Endothelial cell of umbilical vein (primary cell): Measurements from ENCODE around the gene TRAPPC12. TPM values are rescaled to one million over a fixed set of nuclear protein-coding genes. Genes with fewer than 3 reads are reported as not detected.

Source experiments
- BruUV-seq: library from RNA; stranded (reverse); fragments of 400-500 nt; replicated peaks from 2 replicates; lab custom pipeline; 2021; lab: Mats Ljungman, UMichigan
- CTCF ChIA-PET: fragments of 300-600, 350-600 bp; sonication (Branson Sonifier 250); formaldehyde crosslinking; loops from one replicate; lab custom pipeline; 2021; ENCODE audit warnings: antibody characterized with exemption, inconsistent platforms; lab: Charles Lee
- POLR2A ChIA-PET: fragments of 300-600, 350-600 bp; sonication (Branson Sonifier 250); formaldehyde crosslinking; loops from one replicate; lab custom pipeline; 2021; ENCODE audit warnings: antibody characterized with exemption, inconsistent platforms; lab: Charles Lee
- DNase-seq: peaks from one replicate; pipeline ENCODE4 v3.0.0-alpha.2; 2011; ENCODE audit warnings: low read depth, low spot score
- FAIRE-seq: peaks from 2 replicates; lab custom pipeline; 2011; peaks lifted over from hg19 to GRCh38; lab: Jason Lieb, UNC
- H2AFZ ChIP-seq: 2 replicates; pipeline ENCODE4 v1.6.0; 2012; ENCODE audit warnings: low read depth, low read length, control low read depth, inconsistent platforms
- H3K27ac ChIP-seq: 2 replicates; pipeline ENCODE4 v1.5.1; 2011; ENCODE audit warnings: low read depth, mild to moderate bottlenecking, control low read depth, low read length, moderate library complexity; ENCODE audit not compliant: insufficient read depth
- H3K27me3 ChIP-seq, 2 experiments: 2 replicates each; pipeline versions ENCODE4 v1.6.0 to v1.6.1; 2011; ENCODE audit warnings: low read length in 2 of 2, mixed read lengths in 1 of 2; ENCODE audit not compliant: control insufficient read depth in 2 of 2, insufficient read depth in 2 of 2
- H3K36me3 ChIP-seq, 2 experiments: 2 replicates in 1 of 2; 3 replicates in 1 of 2; pipeline ENCODE4 v1.5.1; 2011; ENCODE audit warnings: low read length in 2 of 2, mild to moderate bottlenecking in 1 of 2, moderate library complexity in 1 of 2; ENCODE audit not compliant: control insufficient read depth in 2 of 2, insufficient read depth in 2 of 2; ENCODE audit errors: extremely low read depth in 1 of 2
- H3K4me1 ChIP-seq: 3 replicates; pipeline ENCODE4 v1.5.1; 2011; ENCODE audit warnings: mild to moderate bottlenecking, low read length; ENCODE audit not compliant: control insufficient read depth, insufficient read depth; ENCODE audit errors: extremely low read depth
- H3K4me2 ChIP-seq: 2 replicates; pipeline ENCODE4 v1.6.1; 2011; ENCODE audit warnings: low read length, control low read depth, mixed read lengths; ENCODE audit not compliant: insufficient read depth
- H3K4me3 ChIP-seq, 3 experiments: fragments of 200-600 bp in 1 of 3; sonication (generic), shearing (Covaris generic) in 1 of 3; replicated peaks in 1 of 3; 2 replicates each; pipeline ENCODE4 v1.5.1; 2011 to 2016; ENCODE audit warnings: control low read depth in 3 of 3, low read length in 3 of 3, mild to moderate bottlenecking in 2 of 3, inconsistent platforms in 1 of 3, low read depth in 1 of 3, moderate library complexity in 1 of 3; ENCODE audit not compliant: insufficient read depth in 1 of 3
- H3K79me2 ChIP-seq: 2 replicates; pipeline ENCODE4 v1.6.0; 2012; ENCODE audit warnings: low read length, inconsistent platforms; ENCODE audit not compliant: control insufficient read depth, insufficient read depth
- H3K9ac ChIP-seq: replicated peaks from 2 replicates; pipeline ENCODE3; 2011; ENCODE audit warnings: low read length, control low read depth; ENCODE audit not compliant: insufficient read depth; ENCODE audit errors: extremely low read depth
- H3K9me1 ChIP-seq: replicated peaks from 3 replicates; pipeline ENCODE4 v1.6.0; 2011; ENCODE audit warnings: mild to moderate bottlenecking, low read length; ENCODE audit not compliant: control insufficient read depth, insufficient read depth; ENCODE audit errors: extremely low read depth
- H3K9me3 ChIP-seq: replicated peaks from 2 replicates; pipeline ENCODE4 v1.5.1; 2012; ENCODE audit warnings: low read length, inconsistent platforms; ENCODE audit not compliant: control insufficient read depth, insufficient read depth
- H4K20me1 ChIP-seq: replicated peaks from 2 replicates; pipeline ENCODE3; 2011; ENCODE audit warnings: mild to moderate bottlenecking, low read length; ENCODE audit not compliant: control insufficient read depth, insufficient read depth; ENCODE audit errors: extremely low read depth
- EZH2 ChIP-seq: IDR thresholded peaks from 2 replicates; pipeline ENCODE4 v1.6.1; 2012; ENCODE audit warnings: borderline replicate concordance, low read depth, mild to moderate bottlenecking, moderate library complexity, low read length, inconsistent platforms; ENCODE audit not compliant: severe bottlenecking
- FOS ChIP-seq: IDR thresholded peaks from 2 replicates; pipeline ENCODE4 v1.6.1; 2011; ENCODE audit warnings: mild to moderate bottlenecking, low read length, moderate library complexity, borderline replicate concordance; ENCODE audit not compliant: insufficient read depth
- MYC ChIP-seq: IDR thresholded peaks from one replicate; pipeline ENCODE4 v1.6.1; 2011; ENCODE audit warnings: mild to moderate bottlenecking, low read depth, low read length
- POLR2A ChIP-seq: IDR thresholded peaks from 2 replicates; pipeline ENCODE4 v1.6.1; 2012; ENCODE audit warnings: low read depth, mild to moderate bottlenecking, control low read depth, low read length
- dilution Hi-C: fragments of 300-500 bp; cut with MboI; formaldehyde crosslinking; loops from one replicate; pipeline ENCODE4 v1.15.0; 2019; ENCODE audit warnings: low sequenced_read_pairs; ENCODE audit not compliant: extremely low pct_ligation_motif_present
- intact Hi-C: fragments of 100-400 bp; cut with micrococcal nuclease; formaldehyde crosslinking; loops from one replicate; pipeline ENCODE4 v1.10.0; 2022
- polyA plus RNA-seq, 4 experiments: library from polyadenylated mRNA; depleted of rRNA in 3 of 4; stranded (reverse) in 3 of 4; unstranded in 1 of 4; fragments of >200 nt; gene quantifications; 2 replicates each; pipeline versions ENCODE4 v1.2.1 to v1.2.3, GENCODE V29; 2011 to 2012; ENCODE audit warnings: missing spikeins in 1 of 4
- total RNA-seq: library from RNA; stranded (reverse); gene quantifications from 2 replicates; pipeline ENCODE4 v1.2.3, GENCODE V29; 2021
- TF ChIP-seq, protein P1 (sequence below), 2 donors: IDR thresholded peaks; 1 replicate in 1 of 2; 2 replicates in 1 of 2; pipeline ENCODE4 v1.5.1; 2011; ENCODE audit warnings: low read length in 2 of 2, mild to moderate bottlenecking in 2 of 2, moderate library complexity in 2 of 2, control low read depth in 1 of 2, inconsistent platforms in 1 of 2, low read depth in 1 of 2; ENCODE audit not compliant: insufficient read depth in 1 of 2; ENCODE audit errors: extremely low read depth in 1 of 2
- TF ChIP-seq, protein P2 (sequence below): IDR thresholded peaks from 2 replicates; pipeline ENCODE4 v1.6.1; 2011; ENCODE audit not compliant: insufficient read depth, insufficient read length

The TRAPPC12 gene
- total and polyA plus RNA-seq, 2 donors (not counting 3 experiments of a cell fraction or from before 2014, with no cell fraction given): 47.5 to 81.5 TPM

DNA sequence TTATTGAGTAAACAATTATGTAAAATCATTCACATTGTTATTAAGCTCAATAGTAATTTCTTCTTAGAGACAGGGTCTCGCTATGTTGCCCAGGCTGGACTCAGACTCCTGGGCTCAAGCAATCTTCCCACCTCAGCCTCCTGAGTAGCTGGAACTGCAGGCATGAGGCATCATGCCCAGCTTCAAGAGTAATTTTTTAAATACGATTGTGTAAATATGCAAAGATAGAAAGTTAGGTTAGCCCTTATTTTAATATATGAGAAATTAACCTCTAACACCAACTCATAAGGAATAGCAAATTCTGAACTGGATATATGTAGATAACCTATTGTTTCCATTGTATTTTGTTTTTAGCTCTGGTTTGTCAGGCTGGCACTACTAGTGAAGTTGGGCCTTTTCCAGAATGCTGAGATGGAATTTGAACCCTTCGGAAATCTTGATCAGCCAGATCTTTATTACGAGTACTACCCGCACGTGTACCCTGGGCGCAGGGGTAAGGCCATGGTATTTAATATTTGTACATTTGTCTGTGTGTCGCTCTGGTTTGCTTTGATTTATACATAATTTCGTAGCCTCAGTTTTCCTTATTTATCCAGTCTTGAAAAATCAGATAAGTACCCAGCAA, 44.8 kb downstream of the TRAPPC12 start:
- Histone ChIP-seq H2AFZ (no peak overlapping the region), H3K9me3 (no peaks in the 10 kb centered on the region), H3K27ac (no peak overlapping the region), H3K4me3 (no peak overlapping the region), H3K4me1 (no peaks in the 10 kb centered on the region), H3K9me1 (no peaks in the 10 kb centered on the region), H3K36me3 (peaks cover 3 to 19% of the 10 kb centered on the region in 2 experiments), H3K79me2 (no peaks in the 10 kb centered on the region), H3K4me2 (no peak overlapping the region), H3K9ac (no peak overlapping the region), H3K27me3 (no peaks in the 10 kb centered on the region), H4K20me1 (no peaks in the 10 kb centered on the region)
- ChIA-PET POLR2A (no interaction called here), CTCF (interaction anchor here (0.8 to 3.0 kb wide), 16 partner anchors 11 to 228 kb away, joined by 3 to 72 read pairs (median 8); partner anchors contain the start of gene RNASEH1)
- dilution Hi-C loops (no loop called here), intact Hi-C loops (loop anchor here (1.0 to 2.0 kb wide), 4 partner anchors 37 to 227 kb away; no protein-coding TSS in a partner anchor)
- no peak for TF ChIP-seq FOS
- no peak for TF ChIP-seq POLR2A
- TF ChIP-seq, protein P1, sequence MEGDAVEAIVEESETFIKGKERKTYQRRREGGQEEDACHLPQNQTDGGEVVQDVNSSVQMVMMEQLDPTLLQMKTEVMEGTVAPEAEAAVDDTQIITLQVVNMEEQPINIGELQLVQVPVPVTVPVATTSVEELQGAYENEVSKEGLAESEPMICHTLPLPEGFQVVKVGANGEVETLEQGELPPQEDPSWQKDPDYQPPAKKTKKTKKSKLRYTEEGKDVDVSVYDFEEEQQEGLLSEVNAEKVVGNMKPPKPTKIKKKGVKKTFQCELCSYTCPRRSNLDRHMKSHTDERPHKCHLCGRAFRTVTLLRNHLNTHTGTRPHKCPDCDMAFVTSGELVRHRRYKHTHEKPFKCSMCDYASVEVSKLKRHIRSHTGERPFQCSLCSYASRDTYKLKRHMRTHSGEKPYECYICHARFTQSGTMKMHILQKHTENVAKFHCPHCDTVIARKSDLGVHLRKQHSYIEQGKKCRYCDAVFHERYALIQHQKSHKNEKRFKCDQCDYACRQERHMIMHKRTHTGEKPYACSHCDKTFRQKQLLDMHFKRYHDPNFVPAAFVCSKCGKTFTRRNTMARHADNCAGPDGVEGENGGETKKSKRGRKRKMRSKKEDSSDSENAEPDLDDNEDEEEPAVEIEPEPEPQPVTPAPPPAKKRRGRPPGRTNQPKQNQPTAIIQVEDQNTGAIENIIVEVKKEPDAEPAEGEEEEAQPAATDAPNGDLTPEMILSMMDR (IDR thresholded peaks at IDR 0.05; ENCODE audit: extremely low read depth in 1 of 2, insufficient read depth in 1 of 2, low read depth in 1 of 2, low read length in 2 of 2): no peak
- TF ChIP-seq, protein P2, sequence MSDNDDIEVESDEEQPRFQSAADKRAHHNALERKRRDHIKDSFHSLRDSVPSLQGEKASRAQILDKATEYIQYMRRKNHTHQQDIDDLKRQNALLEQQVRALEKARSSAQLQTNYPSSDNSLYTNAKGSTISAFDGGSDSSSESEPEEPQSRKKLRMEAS: no peak
- TF ChIP-seq MYC: no peak
- no peak for TF ChIP-seq EZH2
- no peak for FAIRE-seq
- no TSS peak for BruUV-seq
- no peak for DNase-seq
